ENCODE results near the gene ACSS1. TPM values are rescaled to one million over a fixed set of nuclear protein-coding genes. Genes with fewer than 3 reads are reported as not detected.

The ACSS1 gene
- total and polyA plus RNA-seq, 4 donors = 15.8 to 38.9 (median 26.9) TPM

DNA sequence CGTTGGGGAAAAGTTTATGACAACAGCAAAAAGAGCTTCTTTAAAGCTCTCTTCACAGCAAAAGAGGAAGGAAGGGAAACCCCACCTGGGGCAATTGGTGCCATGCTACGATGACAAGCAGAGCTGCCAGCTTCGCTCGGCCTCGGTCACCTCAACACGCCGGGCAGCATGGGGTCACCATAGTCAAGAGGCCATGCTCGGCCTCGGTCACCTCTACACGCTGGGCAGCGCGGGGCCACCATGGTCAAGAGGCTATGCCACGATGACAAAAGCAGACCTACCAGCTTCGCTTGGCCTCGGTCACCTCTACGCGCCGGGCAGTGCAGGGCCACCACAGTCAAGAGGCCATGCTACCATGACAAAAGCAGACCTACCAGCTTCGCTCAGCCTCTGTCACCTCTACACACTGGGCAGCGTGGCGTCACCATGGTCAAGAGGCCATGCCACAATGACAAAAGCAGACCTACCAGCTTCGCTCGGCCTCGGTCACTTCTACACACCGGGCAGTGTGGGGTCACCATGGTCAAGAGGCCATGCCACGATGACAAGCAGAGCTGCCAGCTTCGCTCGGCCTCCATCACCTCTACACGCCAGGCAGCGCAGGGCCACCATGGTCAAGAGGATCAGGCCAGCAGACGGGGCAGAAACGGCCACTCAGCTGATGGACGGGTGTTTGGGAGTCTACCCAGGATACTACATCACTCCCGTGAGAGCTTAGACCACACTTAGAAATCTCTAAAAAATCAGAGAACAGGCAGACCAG lies 77.5 kb downstream of the ACSS1 start:
- Histone ChIP-seq H3K9ac (ENCODE audit: insufficient read depth in 1 of 2, low read length in 2 of 2) (no peak overlapping the region), H3K36me3 (ENCODE audit: control insufficient read depth in 4 of 4, insufficient read depth in 4 of 4, low read length in 4 of 4) (peaks cover 3 to 27% (median 19%) of the 10 kb centered on the region in 4 donors), H3K9me3 (ENCODE audit: control insufficient read depth in 4 of 4, insufficient read depth in 3 of 4, low read length in 3 of 4) (peaks cover 0 to 8% (median 1%) of the 10 kb centered on the region in 4 donors), H3K4me1 (ENCODE audit: control insufficient read depth in 5 of 5, insufficient read depth in 5 of 5, low read length in 5 of 5) (peaks cover 0 to 4% (median 0%) of the 10 kb centered on the region in 5 donors), H3K27ac (ENCODE audit: low read depth in 1 of 2, low read length in 1 of 2) (no peak overlapping the region), H3K4me3 (no peak overlapping the region), H3K27me3 (ENCODE audit: control insufficient read depth in 3 of 3, insufficient read depth in 3 of 3, low read length in 2 of 3) (no peaks in the 10 kb centered on the region)
- TF ChIP-seq CTCF (IDR thresholded peaks at IDR 0.05; ENCODE audit: control extremely low read depth, extremely low read depth) = no peak
- ATAC-seq (ENCODE audit: insufficient read depth, low FRiP score) (no peak), DNase-seq (no peak)
- 87 to 93% methylated on average over 34 of the region's 34 CpGs for WGBS, 2 donors

DNA sequence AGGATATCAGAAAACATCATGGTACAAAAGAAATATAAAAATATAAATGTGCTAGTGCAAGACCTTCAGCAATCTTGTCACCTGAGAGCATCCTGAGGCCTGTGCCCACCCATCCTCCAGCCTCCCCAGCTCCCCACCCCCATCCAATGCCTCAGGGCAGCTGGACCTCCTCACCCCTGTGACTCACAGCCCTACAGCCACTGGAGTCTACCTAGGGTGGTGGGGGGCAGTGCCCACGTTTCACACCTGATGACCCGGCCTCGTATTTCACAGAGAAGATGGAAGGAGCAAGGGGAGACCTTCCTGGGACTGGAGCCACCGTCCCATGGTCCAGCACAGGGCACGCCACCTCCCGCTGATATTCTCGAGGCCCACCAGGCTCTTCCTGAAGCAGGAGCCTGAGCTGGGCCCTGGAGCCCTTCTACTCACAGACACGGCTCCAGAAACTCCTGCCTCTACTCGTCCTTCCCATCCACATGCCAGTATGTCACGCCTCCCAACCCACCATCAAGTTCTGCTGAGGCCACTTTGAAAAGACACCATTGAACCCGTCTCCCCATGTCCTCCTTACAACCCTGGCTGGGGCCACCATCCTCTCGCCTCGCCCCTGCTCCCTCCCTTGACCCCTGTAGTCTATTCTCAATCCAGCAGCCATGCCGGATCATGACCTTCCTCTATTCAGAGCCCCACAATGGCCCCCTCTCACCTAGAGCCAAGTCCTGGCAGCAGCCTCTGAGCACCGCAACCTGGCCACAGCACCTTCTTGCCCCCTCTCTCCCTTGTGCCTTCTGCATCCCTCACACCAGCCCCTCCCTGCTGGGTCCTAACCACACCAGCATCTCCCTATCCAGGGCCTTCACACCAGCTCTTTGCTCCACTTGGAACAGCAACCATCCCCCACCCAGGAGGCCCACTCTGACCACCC lies 78.6 kb downstream of the ACSS1 start:
- DNase-seq = no peak
- H3K36me3 ChIP-seq (ENCODE audit: control insufficient read depth in 4 of 4, insufficient read depth in 4 of 4, low read length in 4 of 4) = peaks cover 3 to 27% (median 19%) of the 10 kb centered on the region in 4 donors

DNA sequence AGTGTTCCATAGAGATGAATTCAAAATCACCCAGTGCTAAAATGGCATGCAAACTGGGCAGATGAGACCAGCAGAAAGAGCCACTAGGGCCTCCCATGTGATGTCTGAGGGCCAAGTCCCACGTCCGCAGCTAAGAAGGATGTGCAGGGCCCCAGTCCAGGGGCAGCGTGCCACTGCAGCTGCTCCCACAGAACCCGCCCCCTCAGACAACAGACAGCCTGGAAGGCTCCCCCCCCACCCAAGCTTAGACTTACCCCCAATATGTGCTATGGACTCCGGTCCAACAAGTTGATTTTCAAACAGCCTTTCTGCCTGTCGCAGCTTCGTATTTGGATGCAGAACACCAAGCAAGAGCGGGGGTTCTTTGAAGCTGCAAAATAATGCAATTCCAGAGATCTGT lies 79.4 kb downstream of the ACSS1 start:
- Histone ChIP-seq H3K9me3 (ENCODE audit: control insufficient read depth in 4 of 4, insufficient read depth in 3 of 4, low read length in 3 of 4) (peaks cover 0 to 8% (median 1%) of the 10 kb centered on the region in 4 donors), H3K27ac (ENCODE audit: low read depth in 1 of 2, low read length in 1 of 2) (no peak overlapping the region), H3K27me3 (ENCODE audit: control insufficient read depth in 3 of 3, insufficient read depth in 3 of 3, low read length in 2 of 3) (no peaks in the 10 kb centered on the region), H3K4me1 (ENCODE audit: control insufficient read depth in 5 of 5, insufficient read depth in 5 of 5, low read length in 5 of 5) (no peaks in the 10 kb centered on the region), H3K4me3 (no peak overlapping the region), H3K36me3 (ENCODE audit: control insufficient read depth in 4 of 4, insufficient read depth in 4 of 4, low read length in 4 of 4) (peaks cover 3 to 27% (median 21%) of the 10 kb centered on the region in 4 donors), H3K9ac (ENCODE audit: insufficient read depth in 1 of 2, low read length in 2 of 2) (no peak overlapping the region)
- DNase-seq (peak in 1 of 3 donors; percentile 6), ATAC-seq (ENCODE audit: insufficient read depth, low FRiP score) (no peak)
- WGBS, 2 donors = 91% methylated on average over 8 of the region's 8 CpGs
- TF ChIP-seq CTCF (IDR thresholded peaks at IDR 0.05; ENCODE audit: control extremely low read depth, extremely low read depth) = no peak

More for the DNA sequence above, 78.6 kb downstream of the ACSS1 start:
- 97 to 98% methylated on average over 15 of the region's 15 CpGs for WGBS, 2 donors
- no peaks in the 10 kb centered on the region for H3K27me3 ChIP-seq (ENCODE audit: control insufficient read depth in 3 of 3, insufficient read depth in 3 of 3, low read length in 2 of 3)
- H3K4me3 ChIP-seq = no peak overlapping the region
- ATAC-seq (ENCODE audit: insufficient read depth, low FRiP score) = no peak
- H3K9ac ChIP-seq (ENCODE audit: insufficient read depth in 1 of 2, low read length in 2 of 2) = no peak overlapping the region
- H3K4me1 ChIP-seq (ENCODE audit: control insufficient read depth in 5 of 5, insufficient read depth in 5 of 5, low read length in 5 of 5) = no peaks in the 10 kb centered on the region
- H3K27ac ChIP-seq (ENCODE audit: low read depth in 1 of 2, low read length in 1 of 2) = no peak overlapping the region
- peaks cover 0 to 8% (median 1%) of the 10 kb centered on the region in 4 donors for H3K9me3 ChIP-seq (ENCODE audit: control insufficient read depth in 4 of 4, insufficient read depth in 3 of 4, low read length in 3 of 4)
- no peak for TF ChIP-seq CTCF (IDR thresholded peaks at IDR 0.05; ENCODE audit: control extremely low read depth, extremely low read depth)

Data from lung (tissue), 12 donors.